ENCODE results near the gene SOX18. TPM values are rescaled to one million over a fixed set of nuclear protein-coding genes. Genes with fewer than 3 reads are reported as not detected.
A peak's percentile ranks its signal among the peaks of the same experiment; 100 is the strongest.

The SOX18 gene
- total RNA-seq, 1 donor from 2014 or later, result 8.1 TPM

- ATAC-seq (peak; percentile 34), DNase-seq (ENCODE audit: low spot score) (no peak)
Measured at GRCh38 chr20:64039293-64040160, 9.9 kb downstream of the SOX18 start.

DNA sequence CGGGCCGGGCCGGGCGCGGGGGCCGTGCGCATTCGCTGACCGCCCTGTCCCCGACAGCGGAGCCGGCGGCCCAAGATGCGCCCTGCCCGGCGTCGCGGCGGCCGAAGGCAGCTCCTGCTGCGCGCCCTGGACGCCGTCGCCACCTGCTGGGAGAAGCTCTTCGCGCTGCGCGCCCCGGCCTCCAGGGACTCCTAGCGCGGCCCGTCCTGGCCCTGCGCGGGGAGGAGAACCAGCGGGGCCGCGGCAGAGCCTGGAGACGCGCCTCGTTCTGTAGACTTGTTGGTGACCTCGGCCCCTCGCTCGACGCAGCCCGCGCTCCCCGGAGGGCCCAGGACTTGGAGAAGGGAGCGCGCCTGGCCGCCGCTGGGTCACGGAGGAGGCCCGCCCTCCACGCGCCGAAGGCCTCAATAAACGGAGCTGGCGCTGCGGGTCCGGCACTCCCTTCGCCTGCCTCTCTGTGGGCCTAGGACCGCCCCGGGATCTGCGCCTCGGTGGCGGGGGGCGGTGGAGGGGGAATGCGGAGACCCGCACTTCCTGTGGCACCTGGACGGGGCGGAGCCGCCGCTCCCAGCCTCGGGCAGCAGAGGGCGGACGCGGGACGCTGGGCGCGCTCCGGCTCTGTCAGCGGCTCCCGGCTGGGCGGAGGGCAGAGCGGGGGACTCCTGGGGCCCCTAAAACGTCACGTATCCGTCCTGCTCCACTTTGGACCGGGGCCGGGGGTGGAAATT lies 10.7 kb downstream of the SOX18 start:
- peak; percentile 89 for ATAC-seq
- DNase-seq (ENCODE audit: low spot score), result peak; percentile 82

GRCh38 chr20:64038224-64038564 lies 11.2 kb downstream of the SOX18 start:
- ATAC-seq, result peak; percentile 62
- no peak for DNase-seq (ENCODE audit: low spot score)

- no peak for DNase-seq (ENCODE audit: low spot score)
- no peak for ATAC-seq
Measured at GRCh38 chr20:64037498-64038213, 11.8 kb downstream of the SOX18 start.

DNA sequence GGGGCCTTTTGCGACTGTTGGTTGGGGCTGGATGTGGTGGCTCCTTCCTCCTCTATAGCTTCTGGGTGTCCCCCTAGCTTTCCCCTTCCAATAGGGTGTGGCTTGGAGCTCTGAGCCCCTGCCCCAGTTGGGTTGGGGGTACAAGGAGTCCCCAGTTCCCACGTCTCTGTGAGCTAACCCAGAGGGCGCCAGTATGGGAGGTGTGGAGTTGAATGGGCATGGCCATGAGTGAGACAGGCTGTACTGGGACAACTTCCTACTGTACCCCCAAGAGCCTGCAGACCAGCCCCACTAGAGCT lies 12.3 kb downstream of the SOX18 start:
- no peak for ATAC-seq
- no peak for DNase-seq (ENCODE audit: low spot score)

DNA sequence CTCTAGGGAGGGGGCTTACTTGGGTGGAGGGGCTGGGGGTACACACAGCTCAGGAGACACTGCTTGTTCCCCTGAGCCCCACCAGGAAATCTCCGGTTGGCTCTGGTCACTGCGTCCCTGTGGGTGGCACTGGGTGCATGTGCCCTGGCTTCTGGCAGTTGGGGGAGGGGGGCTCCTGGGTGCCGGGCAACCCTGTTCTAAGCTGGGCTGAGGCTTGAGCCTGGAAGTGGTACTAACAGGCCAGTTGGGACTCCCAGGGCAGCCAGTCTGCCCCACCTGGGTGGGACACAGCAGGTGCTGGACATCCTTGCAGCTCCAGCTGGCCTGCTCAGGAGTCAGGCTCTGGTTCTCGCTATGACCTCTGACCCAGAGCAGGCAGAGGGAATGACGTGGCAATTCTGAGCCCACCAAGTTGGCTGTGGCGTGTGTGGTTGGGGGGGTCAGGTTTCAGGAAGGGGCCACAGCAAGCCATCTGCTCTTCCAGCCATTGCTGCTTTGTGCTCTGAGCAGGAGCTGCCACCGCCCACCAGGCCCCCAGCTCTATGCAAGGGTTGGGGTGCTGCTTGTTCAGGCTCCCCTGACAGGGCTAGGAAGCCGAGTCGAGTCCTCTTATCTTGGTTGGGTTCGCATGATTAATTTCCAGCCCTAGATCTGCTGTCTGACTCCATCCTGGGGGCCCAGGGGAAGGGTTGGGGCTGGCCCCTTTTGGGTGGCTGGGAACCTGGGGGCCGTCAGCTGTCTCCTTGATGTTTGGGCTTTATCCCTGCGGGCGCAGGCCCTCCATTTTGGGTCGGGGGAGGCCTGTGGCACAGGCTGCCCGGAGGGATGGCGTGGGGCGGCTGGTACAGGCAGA lies 12.9 kb downstream of the SOX18 start:
- ATAC-seq (no peak), DNase-seq (ENCODE audit: low spot score) (no peak)

DNA sequence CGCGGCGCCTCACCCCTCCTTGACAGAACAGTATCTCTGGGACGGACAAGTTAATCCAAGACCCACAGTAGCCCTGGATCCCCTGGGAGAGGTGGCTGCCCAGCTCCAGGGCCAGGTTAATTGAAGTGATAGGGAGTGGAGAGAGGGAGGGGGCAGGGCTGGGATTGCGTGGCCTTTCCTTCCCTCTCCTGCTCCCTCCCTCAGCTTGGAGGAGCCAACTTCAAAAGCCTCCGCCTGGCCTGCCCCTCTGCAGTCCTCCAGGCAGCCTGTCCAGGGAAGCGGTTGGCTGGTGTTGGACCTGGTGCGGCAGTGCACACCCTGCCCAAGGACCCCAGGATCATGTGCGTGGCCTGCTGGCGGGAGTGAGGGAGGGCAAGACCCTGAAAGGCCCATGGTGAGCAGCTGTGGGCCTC lies 13.5 kb downstream of the SOX18 start, which contains the start of gene C20orf204:
Gene C20orf204, plus strand, starts transcription at position 250 of the 413 bp plus-strand sequence. Its CDS starts 142 bp downstream, at position 392.
- no peak for DNase-seq (ENCODE audit: low spot score)
- no peak for ATAC-seq

DNA sequence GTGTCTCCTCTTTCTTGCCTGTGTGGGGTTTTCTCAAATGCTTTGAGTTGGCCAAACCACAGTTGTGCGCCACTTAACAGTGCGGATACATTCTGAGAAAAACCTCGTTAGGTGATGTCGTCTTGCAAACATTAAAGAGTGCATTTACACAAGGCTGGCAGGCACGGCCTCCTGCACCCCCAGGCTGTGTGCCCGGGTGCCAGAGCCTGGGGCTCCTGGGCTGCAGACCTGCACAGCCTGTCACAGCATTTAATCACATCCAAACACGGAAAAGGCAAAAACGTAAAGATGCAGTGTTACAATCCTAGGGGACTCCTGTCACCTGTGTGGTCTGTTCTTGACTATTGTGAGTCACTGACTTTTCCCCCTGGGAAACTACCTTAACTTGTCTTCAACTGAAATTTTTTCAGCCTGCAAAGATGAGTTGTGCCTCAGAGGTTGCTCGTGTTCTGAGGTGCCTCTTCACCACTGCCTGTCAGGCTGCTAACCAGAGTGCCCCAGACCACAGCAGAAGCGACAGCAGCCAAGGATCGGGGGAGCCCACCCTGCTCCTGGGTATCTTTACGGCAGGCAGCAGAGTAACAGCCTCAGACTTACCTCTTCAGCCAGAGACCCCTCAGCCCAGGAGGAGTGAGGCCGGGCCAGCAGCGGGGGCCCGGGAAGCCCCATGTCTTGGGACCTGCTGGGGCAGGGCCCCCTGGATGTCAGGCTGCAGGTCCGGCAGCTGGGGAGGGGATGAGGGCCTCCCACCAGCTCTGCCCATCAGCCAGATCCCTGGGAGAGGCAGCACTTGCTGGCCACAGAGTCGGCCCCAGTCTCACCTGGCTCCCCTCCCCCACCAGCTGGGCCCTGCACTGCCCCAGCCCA lies 14.1 kb downstream of the SOX18 start:
- DNase-seq (ENCODE audit: low spot score) (no peak), ATAC-seq (no peak)

GRCh38 chr20:64033981-64034493 lies 15.4 kb downstream of the SOX18 start:
- ATAC-seq, result no peak

DNA sequence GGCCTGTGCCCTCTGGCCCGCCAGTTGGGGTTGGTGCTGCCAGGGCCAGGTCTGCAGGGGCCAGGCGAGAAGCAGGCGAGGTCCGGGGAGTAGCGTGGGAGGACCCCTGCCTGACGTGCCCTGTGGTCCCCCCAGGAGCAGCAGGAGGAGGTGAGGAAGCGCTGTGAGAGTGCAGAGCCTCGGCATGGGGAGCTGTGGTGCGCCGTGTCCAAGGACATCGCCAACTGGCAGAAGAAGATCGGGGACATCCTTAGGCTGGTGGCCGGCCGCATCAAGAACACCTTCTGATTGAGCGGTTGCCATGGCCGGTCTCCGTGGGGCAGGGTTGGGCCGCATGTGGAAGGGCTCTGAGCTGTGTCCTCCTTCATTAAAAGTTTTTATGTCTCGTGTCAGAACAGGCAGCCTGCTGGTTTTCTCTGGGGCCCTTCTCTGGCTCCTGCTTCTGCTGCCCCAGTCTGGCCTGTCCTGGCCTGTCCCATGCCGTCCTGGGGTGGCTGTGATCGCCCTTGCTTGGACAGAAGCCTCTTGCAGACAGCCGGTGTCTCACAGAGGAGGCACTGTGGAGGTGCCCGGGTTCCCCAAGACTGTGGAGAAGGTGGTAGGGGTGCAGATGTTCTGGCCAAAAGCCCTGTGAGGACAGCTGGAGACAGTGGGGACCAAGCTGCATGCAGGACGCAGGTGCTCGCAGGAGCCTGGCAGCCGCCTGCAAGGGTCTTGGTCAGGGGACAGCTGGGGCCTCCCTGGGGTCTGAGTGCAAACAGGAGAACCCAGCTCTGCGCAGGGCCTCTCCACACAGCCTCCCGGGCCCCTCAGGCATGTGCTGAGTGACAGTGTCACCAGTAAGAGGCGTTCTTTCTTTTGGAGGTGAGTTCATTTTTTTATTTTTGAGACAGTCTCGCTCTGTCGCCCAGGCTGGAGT lies 16.5 kb downstream of the SOX18 start:
- no peak for DNase-seq (ENCODE audit: low spot score)
- ATAC-seq, result no peak

More at GRCh38 chr20:64033981-64034493, 15.4 kb downstream of the SOX18 start:
- no peak for DNase-seq (ENCODE audit: low spot score)

DNA sequence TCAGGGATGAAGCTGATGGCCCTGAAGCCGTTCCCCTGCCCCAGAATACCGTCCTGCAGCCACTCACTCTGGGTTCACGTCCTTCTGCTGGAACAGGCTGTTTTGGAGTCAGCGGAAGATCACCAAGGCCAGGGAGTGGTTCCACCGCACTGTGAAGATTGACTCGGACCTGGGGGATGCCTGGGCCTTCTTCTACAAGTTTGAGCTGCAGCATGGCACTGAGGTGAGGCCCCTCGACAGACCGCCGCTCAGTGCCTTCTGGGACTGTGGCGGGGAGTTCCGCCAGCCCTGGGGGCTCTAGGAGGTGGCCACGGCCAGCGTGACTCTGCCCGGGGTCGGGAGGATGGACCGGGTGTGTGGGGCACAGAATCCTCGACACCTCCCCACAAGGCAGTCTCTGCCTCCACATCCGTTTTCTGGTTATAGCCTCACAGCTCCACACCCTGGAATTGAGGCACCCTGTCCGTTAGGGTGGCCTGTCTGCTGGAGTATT lies 17.6 kb downstream of the SOX18 start:
- no peak for ATAC-seq
- DNase-seq (ENCODE audit: low spot score), result no peak

GRCh38 chr20:64030371-64031134 lies 18.9 kb downstream of the SOX18 start:
- no peak for DNase-seq (ENCODE audit: low spot score)
- ATAC-seq, result no peak

GRCh38 chr20:64029293-64030117 lies 19.9 kb downstream of the SOX18 start:
- ATAC-seq, result no peak
- DNase-seq (ENCODE audit: low spot score), result no peak

DNA sequence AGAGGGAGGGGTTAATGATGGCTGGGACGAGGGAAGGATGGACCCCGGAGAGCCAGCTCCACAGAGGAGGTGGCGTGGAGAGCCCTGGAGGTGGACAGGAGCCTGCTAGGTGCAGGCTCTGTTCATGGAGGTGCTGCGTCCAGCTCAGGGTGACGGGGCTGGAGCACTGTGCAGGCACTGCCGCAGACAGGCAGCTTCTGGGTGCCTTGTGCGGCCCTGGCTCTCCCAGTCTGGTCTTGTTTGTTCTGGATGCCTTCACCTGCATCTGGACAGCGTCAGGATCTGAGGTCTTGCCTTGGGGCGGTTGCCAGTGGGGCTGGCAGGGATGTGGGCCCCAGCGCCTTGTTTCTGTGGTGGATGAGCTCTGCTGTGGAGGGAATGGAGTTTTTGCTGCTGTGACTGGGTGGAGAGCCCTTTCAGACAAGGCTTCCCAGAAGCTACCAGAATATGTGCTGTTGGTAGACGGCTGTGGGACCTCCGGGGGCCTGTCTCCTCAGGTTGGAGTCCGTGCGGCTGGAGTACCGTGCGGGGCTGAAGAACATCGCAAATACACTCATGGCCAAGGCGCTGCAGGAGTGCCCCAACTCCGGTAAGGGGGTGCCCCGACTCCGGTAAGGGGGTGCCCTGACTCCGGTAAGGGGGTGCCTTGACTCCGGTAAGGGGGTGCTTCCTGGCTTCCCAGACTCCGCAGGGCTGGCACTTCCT lies 21.3 kb downstream of the SOX18 start:
- DNase-seq (ENCODE audit: low spot score) (no peak), ATAC-seq (no peak)

DNA sequence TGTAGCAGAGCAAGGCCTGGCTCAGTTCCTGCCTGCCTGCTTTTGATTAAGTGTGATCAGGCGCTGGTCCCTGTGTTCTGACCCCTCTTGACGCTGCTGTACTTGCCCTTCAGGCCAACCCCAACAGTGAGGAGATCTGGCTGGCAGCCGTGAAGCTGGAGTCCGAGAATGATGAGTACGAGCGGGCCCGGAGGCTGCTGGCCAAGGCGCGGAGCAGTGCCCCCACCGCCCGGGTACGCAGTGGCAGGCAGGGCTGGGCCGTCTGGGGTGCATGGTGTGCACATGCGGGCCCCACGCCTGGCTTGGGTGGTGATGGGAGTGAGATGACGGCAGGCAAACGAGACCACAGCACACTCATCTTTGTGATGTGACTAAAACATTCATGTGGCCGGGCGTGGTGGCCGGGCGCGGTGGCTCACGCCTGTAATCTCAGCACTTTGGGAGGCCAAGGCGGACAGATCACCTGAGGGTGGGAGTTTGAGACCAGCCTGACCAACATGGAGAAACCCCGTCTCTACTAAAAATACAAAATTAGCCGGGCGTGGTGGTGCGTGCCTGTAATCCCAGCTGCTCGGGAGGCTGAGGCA lies 23.5 kb downstream of the SOX18 start:
- no peak for DNase-seq (ENCODE audit: low spot score)
- no peak for ATAC-seq
